H1 (cell line): Measurements from ENCODE around the gene XPO5. TPM values are rescaled to one million over a fixed set of nuclear protein-coding genes. Genes with fewer than 3 reads are reported as not detected.

Source experiments
- JUND ChIP-seq: IDR thresholded peaks from 2 replicates; pipeline ENCODE4 v1.6.1; 2011; ENCODE audit warnings: mild to moderate bottlenecking, improper control_type of control experiment, low read length
- polyA plus RNA-seq, 7 experiments: library from polyadenylated mRNA; depleted of rRNA in 3 of 7; stranded (reverse) in 5 of 7; unstranded in 2 of 7; fragments of >200 nt in 5 of 7; fragments of 200-250 nt in 2 of 7; gene quantifications; 1 replicate in 5 of 7; 2 replicates in 1 of 7; 4 replicates in 1 of 7; pipeline versions ENCODE4 v1.2.1 to v1.2.3, GENCODE V29; 2011 to 2013; ENCODE audit warnings: missing spikeins in 2 of 7, mixed read lengths in 2 of 7
- total RNA-seq: library from RNA; stranded (reverse); fragmentation: NEBNext Ultra II Directional; extraction: Animal tissue kit (Norgen Biotek cat#: 25700); gene quantifications from 2 replicates; pipeline ENCODE4 v1.2.1, GENCODE V29; 2021
- TF ChIP-seq, protein P1 (sequence below), 3 experiments: IDR thresholded peaks; 1 replicate in 2 of 3; 2 replicates in 1 of 3; pipeline versions ENCODE4 v1.5.1 to v1.6.1; 2011; ENCODE audit warnings: low read length in 3 of 3, mild to moderate bottlenecking in 3 of 3, inconsistent platforms in 2 of 3, low read depth in 1 of 3, moderate library complexity in 1 of 3; ENCODE audit not compliant: insufficient read depth in 1 of 3; ENCODE audit errors: control extremely low read depth in 1 of 3

Gene XPO5
- total and polyA plus RNA-seq, 2 of the 8 experiments (the other 6 are each of a cell fraction or from before 2014, with no cell fraction given): 80.6 to 95.7 TPM

DNA sequence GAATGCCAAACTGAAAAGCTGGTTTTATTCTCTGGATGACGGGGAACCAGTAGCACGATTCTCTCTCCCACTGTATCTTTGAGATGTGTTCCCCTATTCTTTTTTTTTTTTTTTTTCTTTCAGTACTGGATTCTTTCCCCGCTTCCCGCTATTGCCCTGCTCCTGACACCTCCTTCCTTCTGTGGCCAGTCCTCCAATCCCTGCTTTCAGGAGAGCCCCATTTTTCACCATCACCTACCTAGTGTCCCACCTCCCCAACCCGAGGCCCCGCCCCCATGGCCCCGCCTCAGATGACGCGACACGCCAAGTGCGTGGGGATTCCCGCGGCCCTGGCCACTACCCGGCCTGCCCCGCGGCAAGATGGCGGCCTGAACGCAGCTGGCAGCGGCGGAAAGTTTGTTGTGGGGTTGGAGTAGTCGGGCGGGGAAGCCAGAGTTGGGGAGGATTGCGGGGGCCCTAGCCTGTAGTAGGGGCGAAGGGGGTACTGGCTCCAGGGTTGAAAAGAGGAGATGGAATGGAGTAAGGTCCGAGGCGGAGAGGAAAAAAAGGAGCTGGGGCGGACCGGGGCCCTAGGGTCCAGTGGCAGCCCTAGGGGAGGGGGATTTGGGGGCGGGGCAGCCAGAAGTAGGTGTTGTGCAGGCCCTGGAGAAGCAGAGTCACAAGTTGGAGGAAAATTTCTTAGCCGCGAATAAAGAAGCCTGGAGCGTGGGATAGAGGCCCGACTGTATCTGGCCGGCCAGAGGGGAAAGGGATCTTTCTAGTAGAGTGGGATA, 98.4 kb downstream of the XPO5 start, which contains the start of gene TJAP1 (continued):
- TF ChIP-seq, protein P1, sequence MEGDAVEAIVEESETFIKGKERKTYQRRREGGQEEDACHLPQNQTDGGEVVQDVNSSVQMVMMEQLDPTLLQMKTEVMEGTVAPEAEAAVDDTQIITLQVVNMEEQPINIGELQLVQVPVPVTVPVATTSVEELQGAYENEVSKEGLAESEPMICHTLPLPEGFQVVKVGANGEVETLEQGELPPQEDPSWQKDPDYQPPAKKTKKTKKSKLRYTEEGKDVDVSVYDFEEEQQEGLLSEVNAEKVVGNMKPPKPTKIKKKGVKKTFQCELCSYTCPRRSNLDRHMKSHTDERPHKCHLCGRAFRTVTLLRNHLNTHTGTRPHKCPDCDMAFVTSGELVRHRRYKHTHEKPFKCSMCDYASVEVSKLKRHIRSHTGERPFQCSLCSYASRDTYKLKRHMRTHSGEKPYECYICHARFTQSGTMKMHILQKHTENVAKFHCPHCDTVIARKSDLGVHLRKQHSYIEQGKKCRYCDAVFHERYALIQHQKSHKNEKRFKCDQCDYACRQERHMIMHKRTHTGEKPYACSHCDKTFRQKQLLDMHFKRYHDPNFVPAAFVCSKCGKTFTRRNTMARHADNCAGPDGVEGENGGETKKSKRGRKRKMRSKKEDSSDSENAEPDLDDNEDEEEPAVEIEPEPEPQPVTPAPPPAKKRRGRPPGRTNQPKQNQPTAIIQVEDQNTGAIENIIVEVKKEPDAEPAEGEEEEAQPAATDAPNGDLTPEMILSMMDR (IDR thresholded peaks at IDR 0.05; ENCODE audit: control extremely low read depth in 1 of 3, insufficient read depth in 1 of 3, low read depth in 1 of 3, low read length in 3 of 3): no peak
- no peak for TF ChIP-seq JUND
